HepG2 (cell line): ENCODE data around the gene SDR42E2. TPM values are rescaled to one million over a fixed set of nuclear protein-coding genes. Genes with fewer than 3 reads are reported as not detected.

Source experiments
- ADNP ChIP-seq: sonication (generic); formaldehyde crosslinking; IDR thresholded peaks from 2 replicates; pipeline ENCODE4 v1.4.0; 2020; ENCODE audit warnings: missing genetic modification reagents
- CCAR2 ChIP-seq: fragments of 200-400 bp; formaldehyde crosslinking; optimal IDR thresholded peaks from 2 replicates; pipeline ENCODE3; 2018; ENCODE audit warnings: low read depth, mild to moderate bottlenecking, low read length, moderate library complexity
- NFYB ChIP-seq: sonication (generic); formaldehyde crosslinking; IDR thresholded peaks from 2 replicates; pipeline ENCODE4 v1.4.0; 2020; ENCODE audit warnings: missing genetic modification reagents
- PAF1 ChIP-seq: IDR thresholded peaks from 2 replicates; pipeline ENCODE4 v1.6.1; 2016; ENCODE audit warnings: missing genetic modification reagents, missing compliant biosample characterization
- RBFOX2 ChIP-seq: fragments of 200-400 bp; formaldehyde crosslinking; IDR thresholded peaks from 2 replicates; pipeline ENCODE4 v1.6.1; 2017; ENCODE audit warnings: low read depth, mild to moderate bottlenecking, low read length
- SMARCC2 ChIP-seq: fragments of 450-650 bp; IDR thresholded peaks from 2 replicates; pipeline ENCODE4 v1.6.1; 2017; ENCODE audit warnings: antibody characterized with exemption, mild to moderate bottlenecking
- SNRNP70 ChIP-seq: fragments of 200-400 bp; formaldehyde crosslinking; IDR thresholded peaks from 2 replicates; pipeline ENCODE4 v1.6.1; 2017; ENCODE audit warnings: mild to moderate bottlenecking, low read depth, low read length, moderate library complexity
- SYNCRIP ChIP-seq: fragments of 200-400 bp; formaldehyde crosslinking; IDR thresholded peaks from 2 replicates; pipeline ENCODE4 v1.6.1; 2018; ENCODE audit warnings: mild to moderate bottlenecking, low read depth, low read length; ENCODE audit not compliant: insufficient read depth
- ZBTB37 ChIP-seq: sonication (generic); formaldehyde crosslinking; IDR thresholded peaks from 2 replicates; pipeline ENCODE4 v1.4.0; 2020; ENCODE audit warnings: mild to moderate bottlenecking, missing genetic modification reagents
- ZBTB42 ChIP-seq: sonication (generic); formaldehyde crosslinking; IDR thresholded peaks from 2 replicates; pipeline ENCODE4 v1.5.0; 2020; ENCODE audit warnings: mild to moderate bottlenecking, missing genetic modification reagents
- ZC3H13 ChIP-seq: sonication (generic); formaldehyde crosslinking; IDR thresholded peaks from 2 replicates; pipeline ENCODE4 v1.8.1; 2023; ENCODE audit warnings: mild to moderate bottlenecking, missing genetic modification reagents, moderate library complexity
- ZGPAT ChIP-seq: IDR thresholded peaks from 2 replicates; pipeline ENCODE4 v1.6.1; 2016; ENCODE audit warnings: mild to moderate bottlenecking
- ZNF337 ChIP-seq: sonication (generic); formaldehyde crosslinking; IDR thresholded peaks from 2 replicates; pipeline ENCODE4 v1.5.1; 2020; ENCODE audit warnings: missing genetic modification reagents, low read depth, mild to moderate bottlenecking, borderline replicate concordance
- ZNF382 ChIP-seq: sonication (generic); formaldehyde crosslinking; IDR thresholded peaks from 2 replicates; pipeline ENCODE4 v1.5.0; 2020; ENCODE audit warnings: missing genetic modification reagents, mild to moderate bottlenecking, borderline replicate concordance
- ZNF431 ChIP-seq: sonication (generic); formaldehyde crosslinking; IDR thresholded peaks from 2 replicates; pipeline ENCODE4 v1.9.0; 2022; ENCODE audit warnings: missing genetic modification reagents, low read depth, mild to moderate bottlenecking, borderline replicate concordance
- ZNF543 ChIP-seq: sonication (generic); formaldehyde crosslinking; IDR thresholded peaks from 2 replicates; pipeline ENCODE4 v1.4.0; 2020; ENCODE audit warnings: mild to moderate bottlenecking, missing genetic modification reagents
- ZNF652 ChIP-seq: IDR thresholded peaks from 2 replicates; pipeline ENCODE4 v1.6.1; 2016; ENCODE audit warnings: low read depth, borderline replicate concordance
- ZSCAN25 ChIP-seq: sonication (generic); formaldehyde crosslinking; IDR thresholded peaks from 2 replicates; pipeline ENCODE4 v1.8.0; 2022; ENCODE audit warnings: mild to moderate bottlenecking, missing genetic modification reagents
- ZSCAN31 ChIP-seq: sonication (generic); formaldehyde crosslinking; IDR thresholded peaks from 2 replicates; pipeline ENCODE4 v1.5.0; 2020; ENCODE audit warnings: low read depth, mild to moderate bottlenecking, missing genetic modification reagents
- polyA plus RNA-seq, 8 experiments: library from polyadenylated mRNA; depleted of rRNA in 3 of 8; stranded (reverse) in 7 of 8; unstranded in 1 of 8; fragments of >200 nt; fragmentation: Illumina TruSeq in 4 of 8; extraction: Trizol in 4 of 8; gene quantifications; 2 replicates each; pipeline versions ENCODE4 v1.2.1 to v1.2.3, GENCODE V29; 2011 to 2016; ENCODE audit warnings: low read depth in 4 of 8, missing spikeins in 1 of 8, mixed read lengths in 1 of 8; ENCODE audit not compliant: insufficient read depth in 1 of 8
- total RNA-seq, 5 experiments: library from RNA; depleted of rRNA; stranded (reverse); fragments of >200 nt; fragmentation: Illumina TruSeq; extraction: Trizol; gene quantifications; 2 replicates each; pipeline ENCODE4 v1.2.3, GENCODE V29; 2016; ENCODE audit warnings: low read depth in 1 of 5
- TF ChIP-seq, protein P1 (sequence below): sonication (generic); formaldehyde crosslinking; IDR thresholded peaks from 2 replicates; pipeline ENCODE4 v1.4.0; 2020; ENCODE audit warnings: missing genetic modification reagents
- TF ChIP-seq, protein P2 (sequence below): sonication (generic); formaldehyde crosslinking; IDR thresholded peaks from 2 replicates; pipeline ENCODE4 v1.4.0; 2020; ENCODE audit warnings: missing genetic modification reagents
- TF ChIP-seq, protein P3 (sequence below): sonication (generic); formaldehyde crosslinking; IDR thresholded peaks from 2 replicates; pipeline ENCODE4 v1.5.0; 2020; ENCODE audit warnings: missing genetic modification reagents

The SDR42E2 gene
- total and polyA plus RNA-seq, 2 of the 13 experiments (the other 11 are each of a cell fraction or from before 2014, with no cell fraction given), result 0.05 to 0.11 TPM

GRCh38 chr16:22195695-22196558 lies 33.6 kb downstream of the SDR42E2 start (continued):
- no peak for TF ChIP-seq ZBTB37 (CRISPR knock-in tag)
- TF ChIP-seq SNRNP70, result no peak
- peak; percentile 46; the same call in 1 of the 2 replicates for TF ChIP-seq ZBTB42 (CRISPR knock-in tag)
- TF ChIP-seq SMARCC2, result no peak
- TF ChIP-seq ZNF431 (CRISPR knock-in tag), result no peak
- TF ChIP-seq NFYB (CRISPR knock-in tag), result peak; percentile 22
- no peak for TF ChIP-seq CCAR2
- TF ChIP-seq SYNCRIP, result no peak
- TF ChIP-seq ZNF337 (CRISPR knock-in tag), result 0 out of 2 replicates have a peak, but pooled peaks have one; percentile 8
- peak; percentile 57; the same call in 1 of the 2 replicates for TF ChIP-seq ZNF652 (CRISPR knock-in tag)
- TF ChIP-seq, protein P1, sequence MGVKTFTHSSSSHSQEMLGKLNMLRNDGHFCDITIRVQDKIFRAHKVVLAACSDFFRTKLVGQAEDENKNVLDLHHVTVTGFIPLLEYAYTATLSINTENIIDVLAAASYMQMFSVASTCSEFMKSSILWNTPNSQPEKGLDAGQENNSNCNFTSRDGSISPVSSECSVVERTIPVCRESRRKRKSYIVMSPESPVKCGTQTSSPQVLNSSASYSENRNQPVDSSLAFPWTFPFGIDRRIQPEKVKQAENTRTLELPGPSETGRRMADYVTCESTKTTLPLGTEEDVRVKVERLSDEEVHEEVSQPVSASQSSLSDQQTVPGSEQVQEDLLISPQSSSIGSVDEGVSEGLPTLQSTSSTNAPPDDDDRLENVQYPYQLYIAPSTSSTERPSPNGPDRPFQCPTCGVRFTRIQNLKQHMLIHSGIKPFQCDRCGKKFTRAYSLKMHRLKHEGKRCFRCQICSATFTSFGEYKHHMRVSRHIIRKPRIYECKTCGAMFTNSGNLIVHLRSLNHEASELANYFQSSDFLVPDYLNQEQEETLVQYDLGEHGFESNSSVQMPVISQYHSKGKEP (CRISPR knock-in tag), result 0 out of 2 replicates have a peak, but pooled peaks have one; percentile 36
- TF ChIP-seq ZC3H13 (CRISPR knock-in tag), result peak; percentile 82; the same call in 1 of the 2 replicates
- 0 out of 2 replicates have a peak, but pooled peaks have one; percentile 48 for TF ChIP-seq PAF1 (CRISPR knock-in tag)
- TF ChIP-seq, protein P2, sequence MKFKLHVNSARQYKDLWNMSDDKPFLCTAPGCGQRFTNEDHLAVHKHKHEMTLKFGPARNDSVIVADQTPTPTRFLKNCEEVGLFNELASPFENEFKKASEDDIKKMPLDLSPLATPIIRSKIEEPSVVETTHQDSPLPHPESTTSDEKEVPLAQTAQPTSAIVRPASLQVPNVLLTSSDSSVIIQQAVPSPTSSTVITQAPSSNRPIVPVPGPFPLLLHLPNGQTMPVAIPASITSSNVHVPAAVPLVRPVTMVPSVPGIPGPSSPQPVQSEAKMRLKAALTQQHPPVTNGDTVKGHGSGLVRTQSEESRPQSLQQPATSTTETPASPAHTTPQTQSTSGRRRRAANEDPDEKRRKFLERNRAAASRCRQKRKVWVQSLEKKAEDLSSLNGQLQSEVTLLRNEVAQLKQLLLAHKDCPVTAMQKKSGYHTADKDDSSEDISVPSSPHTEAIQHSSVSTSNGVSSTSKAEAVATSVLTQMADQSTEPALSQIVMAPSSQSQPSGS (CRISPR knock-in tag), result peak; percentile 82
- TF ChIP-seq ZGPAT (CRISPR knock-in tag), result peak; percentile 97
- TF ChIP-seq ADNP (CRISPR knock-in tag), result peak; percentile 79; the same call in 1 of the 2 replicates
- TF ChIP-seq ZSCAN25, result peak; percentile 46
- TF ChIP-seq, protein P3, sequence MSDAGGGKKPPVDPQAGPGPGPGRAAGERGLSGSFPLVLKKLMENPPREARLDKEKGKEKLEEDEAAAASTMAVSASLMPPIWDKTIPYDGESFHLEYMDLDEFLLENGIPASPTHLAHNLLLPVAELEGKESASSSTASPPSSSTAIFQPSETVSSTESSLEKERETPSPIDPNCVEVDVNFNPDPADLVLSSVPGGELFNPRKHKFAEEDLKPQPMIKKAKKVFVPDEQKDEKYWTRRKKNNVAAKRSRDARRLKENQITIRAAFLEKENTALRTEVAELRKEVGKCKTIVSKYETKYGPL (CRISPR knock-in tag), result no peak
- TF ChIP-seq ZSCAN31 (CRISPR knock-in tag), result peak; percentile 91; the same call in 1 of the 2 replicates
- TF ChIP-seq ZNF543 (CRISPR knock-in tag), result peak; percentile 90
- no peak for TF ChIP-seq ZNF382 (CRISPR knock-in tag)
- peak; percentile 66 for TF ChIP-seq RBFOX2
